TTC549 (cell line): ENCODE data around the gene ZBED3.
"Not testable (repeated sequence)": the region's sequence is repeated elsewhere in the genome, so short reads cannot be mapped to it uniquely, and the experiment has no call there.

ENCODE experiments used
- FAIRE-seq: peaks from 2 replicates; lab custom pipeline; 2012; peaks lifted over from hg19 to GRCh38; lab: Jason Lieb, UNC

Gene ZBED3

GRCh38 chr5:77086689-77087483 is at the start of gene ZBED3:
Gene ZBED3 (minus strand): TSS chr5:77087285. CDS start chr5:77077878, 9,407 bp downstream.
- no peak for FAIRE-seq

DNA sequence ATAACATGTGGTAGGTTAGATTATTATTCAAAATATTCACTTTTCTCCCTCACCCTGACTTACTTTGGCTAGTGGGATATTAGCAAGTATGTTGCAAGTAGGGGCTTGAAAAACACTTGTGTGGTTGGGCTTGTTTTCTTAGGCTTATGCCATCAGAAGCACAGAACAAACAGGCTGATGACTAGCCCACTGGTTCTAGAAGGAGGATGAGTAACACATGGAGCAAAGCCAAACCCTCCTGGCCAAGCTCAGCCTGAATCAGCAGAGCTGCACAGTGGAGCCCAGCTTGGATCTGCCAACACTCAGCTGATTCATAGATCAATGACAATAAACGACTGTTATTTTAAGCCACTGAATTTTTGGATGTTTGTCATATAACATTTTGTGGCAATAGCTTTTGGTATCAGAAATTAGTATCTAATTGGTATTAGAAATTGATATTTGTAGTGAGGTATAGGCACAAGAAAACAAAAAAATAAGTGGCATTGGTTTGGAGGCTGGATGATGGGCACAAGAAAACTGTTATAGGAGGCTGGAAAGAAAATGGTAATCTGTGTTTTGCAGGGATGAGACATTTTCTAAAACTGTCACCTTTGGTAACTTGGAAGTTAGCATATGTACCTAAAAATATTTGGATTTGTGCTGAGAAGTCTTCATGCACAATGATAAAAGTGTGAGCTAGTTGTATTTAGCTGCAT is 46.1 kb upstream of the ZBED3 start:
- FAIRE-seq: no peak

- FAIRE-seq: no peak
Measured at GRCh38 chr5:77131361-77131760, 44.3 kb upstream of the ZBED3 start.

DNA sequence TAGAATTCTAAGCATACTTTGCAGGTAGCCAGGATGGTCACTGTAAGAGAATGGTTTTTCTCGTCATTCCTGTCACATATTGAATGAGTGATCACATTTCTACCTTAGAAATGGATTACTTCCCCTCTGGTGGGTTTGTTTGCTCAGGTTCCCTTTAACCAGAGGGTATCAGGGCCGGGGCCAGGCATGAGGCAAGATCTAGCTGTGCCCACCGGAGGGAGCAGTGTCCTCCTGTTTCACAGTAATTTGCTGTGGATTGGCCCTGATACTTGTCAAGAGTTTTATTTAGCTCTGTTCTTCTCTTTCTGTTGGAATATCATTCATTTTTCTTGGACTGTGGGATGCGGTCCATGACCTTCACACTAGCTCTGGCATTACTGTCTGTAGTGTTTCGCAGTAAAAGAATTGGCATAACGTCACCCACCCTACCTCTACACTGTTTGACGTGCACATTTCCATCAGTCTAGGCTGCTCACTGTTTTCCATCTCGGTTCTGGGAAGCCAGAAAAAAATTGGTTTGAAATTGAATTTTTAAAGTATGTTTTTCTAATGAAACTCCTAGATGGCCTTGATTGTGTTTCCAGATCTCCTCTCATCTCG is 42.4 kb upstream of the ZBED3 start:
- FAIRE-seq: no peak

DNA sequence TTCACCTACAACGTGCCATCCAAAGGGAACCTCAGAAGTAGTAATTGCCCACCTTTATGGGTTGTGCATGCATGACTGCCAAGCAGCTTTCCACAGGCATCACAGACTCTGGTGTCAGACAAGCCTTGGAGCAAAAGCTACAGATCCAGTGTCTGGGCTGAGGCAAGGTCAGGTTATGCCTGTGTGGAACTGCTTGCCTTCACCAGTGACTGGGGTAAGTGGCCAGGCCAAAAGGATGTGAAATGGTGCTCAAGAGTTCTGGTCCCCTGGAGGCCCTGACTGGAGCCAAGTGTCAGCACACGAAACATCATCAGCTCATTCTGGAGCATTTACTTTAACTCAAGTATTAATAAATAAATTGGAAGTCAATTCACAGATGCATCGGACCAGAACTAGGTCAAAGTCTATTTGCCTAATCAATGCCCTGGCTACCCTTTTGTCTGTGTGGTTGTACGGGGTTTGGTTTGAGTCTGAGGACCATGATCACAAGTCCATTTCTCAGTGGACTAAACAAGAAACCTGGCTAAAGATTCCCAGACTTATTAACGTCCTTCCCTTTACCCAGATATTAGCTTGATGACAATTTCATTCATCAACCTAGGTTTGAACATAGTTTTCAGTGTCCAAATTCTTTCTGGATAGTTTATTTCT is 41.5 kb upstream of the ZBED3 start:
- no peak for FAIRE-seq

- FAIRE-seq: no peak
Measured at GRCh38 chr5:77123057-77123456, 36.0 kb upstream of the ZBED3 start.

DNA sequence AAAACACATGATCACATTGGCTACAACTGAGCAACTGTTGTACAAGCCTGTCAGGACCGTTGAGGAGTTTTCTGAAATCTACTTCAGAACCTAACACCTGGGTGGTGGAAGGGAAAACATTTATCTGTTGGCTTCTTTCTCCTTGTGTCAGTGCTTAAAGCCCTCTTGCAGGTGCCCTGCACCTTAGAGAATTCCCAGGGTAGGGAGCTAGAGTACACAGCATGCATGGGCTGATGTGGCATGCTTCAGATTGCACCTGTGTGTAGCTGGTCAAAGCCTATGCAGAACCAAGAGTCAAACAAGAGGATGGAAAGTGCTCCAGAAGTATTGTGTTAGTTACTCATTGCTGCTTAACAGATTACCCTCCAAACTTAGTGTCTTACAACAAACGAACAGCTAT is 33.6 kb upstream of the ZBED3 start:
- FAIRE-seq: no peak

DNA sequence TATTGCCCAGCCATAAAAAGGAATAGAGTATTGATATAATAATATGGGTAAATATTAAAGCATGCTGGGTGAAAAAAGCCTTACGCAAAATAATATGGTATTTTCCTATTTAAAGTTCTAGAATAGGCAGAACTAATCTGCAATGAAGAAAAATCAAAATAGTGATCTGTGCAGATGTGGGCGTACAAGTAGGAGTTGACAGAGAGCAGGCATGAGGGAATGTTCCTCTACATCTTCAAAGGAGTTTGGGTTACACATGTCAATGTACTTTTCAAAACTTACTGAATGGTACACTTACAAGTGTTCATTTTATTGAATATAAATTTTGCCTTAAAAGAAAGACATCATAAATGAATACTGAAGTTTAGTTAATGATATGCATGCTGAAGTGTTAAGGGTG is 33.0 kb upstream of the ZBED3 start:
- no peak for FAIRE-seq

- no peak for FAIRE-seq
Measured at GRCh38 chr5:77117161-77117560, 30.1 kb upstream of the ZBED3 start.

- not testable (repeated sequence) for FAIRE-seq
Measured at GRCh38 chr5:77107035-77107434, 19.9 kb upstream of the ZBED3 start.

- no peak for FAIRE-seq
Measured at GRCh38 chr5:77104813-77105212, 17.7 kb upstream of the ZBED3 start.

DNA sequence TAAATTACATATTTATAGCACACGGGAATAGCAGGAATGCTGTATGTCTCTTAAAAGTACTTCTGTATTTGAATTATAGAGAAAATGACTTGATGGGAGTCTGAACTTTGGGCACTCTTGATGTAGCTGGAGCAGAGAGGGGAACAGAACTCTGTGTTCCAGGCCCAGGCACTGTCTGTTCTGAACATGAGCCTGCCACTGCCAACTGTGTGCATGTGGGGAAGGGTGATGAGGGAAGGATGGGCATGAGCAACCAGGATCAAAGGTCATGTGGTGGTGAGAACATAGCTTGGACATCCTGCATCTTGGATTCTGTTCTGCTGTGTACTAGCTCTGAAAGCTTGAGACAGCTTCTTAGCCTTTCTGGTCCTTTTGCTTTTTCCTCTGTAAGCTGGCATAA is 16.4 kb upstream of the ZBED3 start:
- no peak for FAIRE-seq

- no peak for FAIRE-seq
Measured at GRCh38 chr5:77102549-77102948, 15.5 kb upstream of the ZBED3 start.

- no peak for FAIRE-seq
Measured at GRCh38 chr5:77101298-77101697, 14.2 kb upstream of the ZBED3 start.

DNA sequence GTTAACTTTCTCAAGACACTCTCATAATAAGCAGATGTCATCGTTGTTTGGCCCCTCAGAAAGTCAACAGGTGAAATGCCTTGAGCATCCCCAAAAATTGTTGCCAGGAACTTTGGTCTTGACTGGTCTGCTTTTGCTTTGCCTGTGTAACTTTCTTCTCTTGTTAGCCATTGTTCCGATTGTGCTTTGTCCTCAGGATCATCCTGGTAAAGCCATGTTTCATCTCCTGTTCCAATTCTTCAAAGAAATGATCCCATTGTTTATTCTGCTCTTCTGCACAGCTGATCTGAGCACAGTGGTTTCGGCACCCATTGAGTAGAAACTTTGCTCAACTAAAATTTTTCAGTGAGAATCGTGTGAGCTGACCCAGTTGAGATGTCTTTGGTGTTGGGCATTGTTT is 8.1 kb upstream of the ZBED3 start:
- FAIRE-seq: no peak

- no peak for FAIRE-seq
Measured at GRCh38 chr5:77087484-77088261, 588 bp upstream of the ZBED3 start.

DNA sequence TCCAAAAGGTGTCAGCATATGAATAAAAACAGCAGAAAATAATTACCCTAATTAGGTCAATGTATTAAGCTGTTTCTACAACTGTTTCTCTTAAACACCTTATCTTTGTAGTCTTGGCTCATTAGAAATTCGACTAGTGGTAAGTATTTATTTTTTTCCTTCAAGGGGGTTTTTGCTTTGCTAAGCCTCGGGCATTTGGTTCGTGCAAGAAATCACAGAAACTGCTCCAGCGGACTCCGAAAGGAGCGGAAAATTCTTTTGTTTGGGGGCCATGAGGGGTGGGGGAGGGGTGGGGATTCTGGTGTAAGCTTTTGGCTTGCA is 757 bp downstream of the ZBED3 start:
- no peak for FAIRE-seq

- FAIRE-seq: no peak
Measured at GRCh38 chr5:77083088-77083487, 4.0 kb downstream of the ZBED3 start.

- no peak for FAIRE-seq
Measured at GRCh38 chr5:77082280-77082679, 4.8 kb downstream of the ZBED3 start.

DNA sequence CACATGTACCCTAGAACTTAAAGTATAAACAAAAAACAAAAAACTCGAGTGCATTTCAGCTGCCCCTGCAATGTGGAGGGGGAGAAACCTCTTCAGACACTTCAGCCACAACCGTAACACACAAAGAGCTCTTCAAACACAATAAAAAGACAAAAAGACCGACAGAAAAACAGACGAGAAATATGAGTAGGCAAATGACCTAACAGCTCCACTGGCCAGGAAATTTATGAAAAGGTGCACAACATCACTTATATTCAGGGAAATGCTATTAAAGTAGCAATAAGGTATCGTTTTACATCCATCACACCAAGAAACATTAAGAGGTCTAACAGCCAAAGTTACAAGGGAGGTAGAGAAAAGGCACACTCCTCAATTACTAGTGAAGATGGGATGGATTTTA is 6.2 kb downstream of the ZBED3 start:
- no peak for FAIRE-seq

- not testable (repeated sequence) for FAIRE-seq
Measured at GRCh38 chr5:77080479-77080878, 6.6 kb downstream of the ZBED3 start.

- no peak for FAIRE-seq
Measured at GRCh38 chr5:77077829-77078176, 9.3 kb downstream of the ZBED3 start.
